Right lobe of liver (tissue), 4 donors: Measurements from ENCODE around the gene NT5DC1.

Experiments used
- POLR2A ChIP-seq: fragments of 450-650 bp; IDR thresholded peaks from one replicate; pipeline ENCODE4 v1.6.1; 2017; ENCODE audit warnings: antibody characterized with exemption, mild to moderate bottlenecking
- TF ChIP-seq, protein P1 (sequence below), 4 donors: fragments of 200-600 bp in 3 of 4; fragments of 450-650 bp in 1 of 4; IDR thresholded peaks; one replicate each; pipeline versions ENCODE4 v1.5.1 to v1.8.0; 2016 to 2022; ENCODE audit warnings: antibody characterized with exemption in 4 of 4, mild to moderate bottlenecking in 2 of 4
- donor health status: DM: no; HTN: no; CAD: no.
- donor health status: DM: no; HTN: no; CAD: no.
- donor health status: DM: no; HTN: yes; CAD: no.

DNA sequence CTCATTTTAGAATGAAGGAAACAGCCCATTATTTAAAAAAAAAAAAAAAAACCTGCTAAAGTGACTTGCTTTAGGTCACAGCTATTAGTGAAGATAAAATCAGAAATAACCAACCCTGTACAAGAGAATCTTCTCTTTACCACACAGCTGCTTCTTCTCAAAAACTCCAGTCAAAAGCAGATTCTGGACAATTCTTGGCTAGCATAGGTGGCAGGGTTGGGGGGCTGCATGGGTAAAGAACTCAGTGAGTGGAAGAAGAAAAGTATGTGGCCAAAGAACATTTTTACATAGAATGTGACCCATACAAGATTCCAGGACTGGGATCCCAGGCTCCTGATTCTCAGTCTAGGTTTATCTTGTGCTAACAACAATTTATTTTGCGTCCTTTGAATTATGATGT lies 30.6 kb upstream of the NT5DC1 start:
- TF ChIP-seq POLR2A = no peak
- TF ChIP-seq, protein P1, sequence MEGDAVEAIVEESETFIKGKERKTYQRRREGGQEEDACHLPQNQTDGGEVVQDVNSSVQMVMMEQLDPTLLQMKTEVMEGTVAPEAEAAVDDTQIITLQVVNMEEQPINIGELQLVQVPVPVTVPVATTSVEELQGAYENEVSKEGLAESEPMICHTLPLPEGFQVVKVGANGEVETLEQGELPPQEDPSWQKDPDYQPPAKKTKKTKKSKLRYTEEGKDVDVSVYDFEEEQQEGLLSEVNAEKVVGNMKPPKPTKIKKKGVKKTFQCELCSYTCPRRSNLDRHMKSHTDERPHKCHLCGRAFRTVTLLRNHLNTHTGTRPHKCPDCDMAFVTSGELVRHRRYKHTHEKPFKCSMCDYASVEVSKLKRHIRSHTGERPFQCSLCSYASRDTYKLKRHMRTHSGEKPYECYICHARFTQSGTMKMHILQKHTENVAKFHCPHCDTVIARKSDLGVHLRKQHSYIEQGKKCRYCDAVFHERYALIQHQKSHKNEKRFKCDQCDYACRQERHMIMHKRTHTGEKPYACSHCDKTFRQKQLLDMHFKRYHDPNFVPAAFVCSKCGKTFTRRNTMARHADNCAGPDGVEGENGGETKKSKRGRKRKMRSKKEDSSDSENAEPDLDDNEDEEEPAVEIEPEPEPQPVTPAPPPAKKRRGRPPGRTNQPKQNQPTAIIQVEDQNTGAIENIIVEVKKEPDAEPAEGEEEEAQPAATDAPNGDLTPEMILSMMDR (IDR thresholded peaks at IDR 0.05) = no peak
